ENCODE results near the gene ANKEF1. TPM values are rescaled to one million over a fixed set of nuclear protein-coding genes. Genes with fewer than 3 reads are reported as not detected.
"Not testable (repeated sequence)": the region's sequence is repeated elsewhere in the genome, so short reads cannot be mapped to it uniquely, and the experiment has no call there.

The ANKEF1 gene
- total and polyA plus RNA-seq, 8 donors, result 5.3 to 7.5 (median 6.3) TPM

DNA sequence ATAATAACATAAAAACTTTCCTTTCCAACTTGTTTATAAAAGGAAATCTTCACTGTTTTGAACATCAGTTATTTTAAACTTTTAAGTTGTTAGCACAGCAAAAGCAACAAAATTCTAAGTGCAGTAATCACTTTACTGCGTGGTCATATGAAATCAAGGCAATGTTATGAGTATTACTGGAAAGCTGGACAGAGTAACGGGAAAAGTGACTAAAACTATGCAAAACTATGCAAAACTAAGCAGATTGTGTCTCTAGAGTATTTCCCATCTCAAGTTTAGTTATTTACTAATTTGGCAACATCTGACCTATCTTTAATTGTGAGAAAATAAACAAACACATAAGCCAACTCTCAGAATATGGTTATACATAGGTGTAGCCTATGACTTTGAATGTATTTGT, 10.9 kb upstream of the ANKEF1 start:
- TF ChIP-seq, protein P1, sequence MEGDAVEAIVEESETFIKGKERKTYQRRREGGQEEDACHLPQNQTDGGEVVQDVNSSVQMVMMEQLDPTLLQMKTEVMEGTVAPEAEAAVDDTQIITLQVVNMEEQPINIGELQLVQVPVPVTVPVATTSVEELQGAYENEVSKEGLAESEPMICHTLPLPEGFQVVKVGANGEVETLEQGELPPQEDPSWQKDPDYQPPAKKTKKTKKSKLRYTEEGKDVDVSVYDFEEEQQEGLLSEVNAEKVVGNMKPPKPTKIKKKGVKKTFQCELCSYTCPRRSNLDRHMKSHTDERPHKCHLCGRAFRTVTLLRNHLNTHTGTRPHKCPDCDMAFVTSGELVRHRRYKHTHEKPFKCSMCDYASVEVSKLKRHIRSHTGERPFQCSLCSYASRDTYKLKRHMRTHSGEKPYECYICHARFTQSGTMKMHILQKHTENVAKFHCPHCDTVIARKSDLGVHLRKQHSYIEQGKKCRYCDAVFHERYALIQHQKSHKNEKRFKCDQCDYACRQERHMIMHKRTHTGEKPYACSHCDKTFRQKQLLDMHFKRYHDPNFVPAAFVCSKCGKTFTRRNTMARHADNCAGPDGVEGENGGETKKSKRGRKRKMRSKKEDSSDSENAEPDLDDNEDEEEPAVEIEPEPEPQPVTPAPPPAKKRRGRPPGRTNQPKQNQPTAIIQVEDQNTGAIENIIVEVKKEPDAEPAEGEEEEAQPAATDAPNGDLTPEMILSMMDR (IDR thresholded peaks at IDR 0.05), result no peak
- H3K9me3 ChIP-seq, result no peaks in the 10 kb centered on the region
- intact Hi-C loops (cut with DNase I), result no loop called here
- ATAC-seq (no peak), DNase-seq (no peak)
- peaks cover 0 to 3% of the 10 kb centered on the region in 2 donors for H3K4me1 ChIP-seq
- no peak overlapping the region for H3K4me3 ChIP-seq
- H3K36me3 ChIP-seq, result no peaks in the 10 kb centered on the region
- H3K27ac ChIP-seq, result no peak overlapping the region
- H3K27me3 ChIP-seq, result no peaks in the 10 kb centered on the region

DNA sequence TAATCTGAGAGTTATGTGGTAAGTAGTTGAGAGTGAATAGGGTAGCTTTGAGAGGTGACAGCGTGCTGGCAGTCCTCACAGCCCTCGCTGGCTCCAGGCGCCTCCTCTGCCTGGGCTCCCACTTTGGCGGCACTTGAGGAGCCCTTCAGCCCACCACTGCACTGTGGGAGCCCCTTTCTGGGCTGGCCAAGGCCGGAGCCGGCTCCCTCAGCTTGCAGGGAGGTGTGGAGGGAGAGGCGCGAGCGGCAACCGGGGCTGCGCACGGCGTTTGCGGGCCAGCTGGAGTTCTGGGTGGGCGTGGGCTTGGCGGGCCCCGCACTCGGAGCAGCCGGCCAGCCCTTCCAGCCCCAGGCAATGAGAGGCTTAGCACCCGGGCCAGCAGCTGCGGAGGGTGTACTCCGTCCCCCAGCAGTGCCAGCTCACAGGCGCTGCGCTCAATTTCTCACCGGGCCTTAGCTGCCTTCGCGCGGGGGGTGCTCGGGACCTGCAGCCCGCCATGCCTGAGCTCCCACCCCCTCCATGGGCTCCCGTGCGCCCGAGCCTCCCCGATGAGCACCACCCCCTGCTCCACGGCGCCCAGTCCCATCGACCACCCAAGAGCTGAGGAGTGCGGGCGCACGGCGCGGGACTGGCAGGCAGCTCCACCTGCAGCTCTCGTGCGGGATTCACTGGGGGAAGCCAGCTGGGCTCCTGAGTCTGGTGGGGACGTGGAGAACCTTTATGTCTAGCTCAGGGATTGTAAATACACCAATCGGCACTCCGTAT, 3.2 kb upstream of the ANKEF1 start:
- H3K4me3 ChIP-seq; DNase-seq; H3K27me3 ChIP-seq; H3K9me3 ChIP-seq; H3K36me3 ChIP-seq; H3K27ac ChIP-seq; ATAC-seq; H3K4me1 ChIP-seq; intact Hi-C loops (cut with DNase I): not testable (repeated sequence)

DNA sequence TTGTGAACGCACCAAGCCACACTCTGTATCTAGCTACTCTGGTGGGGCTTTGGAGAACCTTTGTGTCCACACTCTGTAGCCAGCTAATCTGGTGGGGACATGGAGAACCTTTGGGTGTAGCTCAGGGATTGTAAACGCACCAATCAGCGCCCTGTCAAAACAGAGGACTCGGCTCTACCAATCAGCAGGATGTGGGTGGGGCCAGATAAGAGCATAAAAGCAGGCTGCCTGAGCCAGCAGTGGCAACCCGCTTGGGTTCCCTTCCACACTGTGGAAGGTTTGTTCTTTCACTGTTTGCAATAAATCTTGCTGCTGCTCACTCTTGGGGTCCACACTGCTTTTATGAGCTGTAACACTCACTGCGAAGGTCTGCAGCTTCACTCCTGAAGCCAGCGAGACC, 2.5 kb upstream of the ANKEF1 start:
- H3K36me3 ChIP-seq; intact Hi-C loops (cut with DNase I); H3K27me3 ChIP-seq; H3K4me3 ChIP-seq; H3K27ac ChIP-seq; ATAC-seq; H3K9me3 ChIP-seq; DNase-seq; H3K4me1 ChIP-seq: not testable (repeated sequence)

DNA sequence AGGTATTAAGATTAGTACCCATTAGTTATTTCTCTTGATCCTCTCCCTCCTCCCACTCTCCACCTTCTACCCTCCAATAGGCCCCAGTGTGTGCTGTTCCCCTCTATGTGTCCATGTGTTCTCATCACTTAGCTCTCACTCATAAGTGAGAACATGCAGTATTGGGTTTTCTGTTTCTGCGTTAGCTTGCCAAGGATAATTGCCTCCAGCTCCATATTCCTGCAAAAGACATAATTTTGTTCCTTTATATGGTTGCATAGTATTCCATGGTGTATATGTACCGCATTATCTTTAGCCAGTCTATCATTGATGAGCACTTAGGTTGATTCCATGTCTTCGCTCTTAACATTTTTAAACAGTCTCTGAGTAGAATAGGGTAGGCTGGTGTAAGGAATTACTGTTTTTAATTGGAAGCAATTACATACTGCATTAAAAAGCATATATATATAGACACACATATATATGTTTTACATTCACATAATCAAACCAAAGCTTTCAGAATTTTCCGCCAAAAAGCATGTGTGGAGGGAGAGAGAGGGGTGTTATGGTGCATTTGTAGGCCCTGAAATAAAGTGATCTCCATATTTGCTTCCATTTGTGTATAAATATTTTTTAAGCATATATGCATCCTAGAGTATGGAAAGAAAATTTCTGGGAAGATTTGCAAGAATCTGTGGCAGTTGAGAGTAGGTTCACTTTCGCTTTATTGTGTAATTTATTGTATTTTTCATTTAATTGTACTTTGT, 709 bp upstream of the ANKEF1 start:
- H3K9me3 ChIP-seq, result no peaks in the 10 kb centered on the region
- no peak overlapping the region for H3K27ac ChIP-seq
- no peaks in the 10 kb centered on the region for H3K36me3 ChIP-seq
- H3K4me1 ChIP-seq, result peaks cover 0 to 4% of the 10 kb centered on the region in 2 donors
- DNase-seq (no peak), ATAC-seq (no peak)
- intact Hi-C loops (cut with DNase I), result no loop called here
- H3K4me3 ChIP-seq, result peak overlapping the region in 1 of 2 donors; percentile 55
- H3K27me3 ChIP-seq, result no peaks in the 10 kb centered on the region
- TF ChIP-seq, protein P1 (IDR thresholded peaks at IDR 0.05), result no peak

DNA sequence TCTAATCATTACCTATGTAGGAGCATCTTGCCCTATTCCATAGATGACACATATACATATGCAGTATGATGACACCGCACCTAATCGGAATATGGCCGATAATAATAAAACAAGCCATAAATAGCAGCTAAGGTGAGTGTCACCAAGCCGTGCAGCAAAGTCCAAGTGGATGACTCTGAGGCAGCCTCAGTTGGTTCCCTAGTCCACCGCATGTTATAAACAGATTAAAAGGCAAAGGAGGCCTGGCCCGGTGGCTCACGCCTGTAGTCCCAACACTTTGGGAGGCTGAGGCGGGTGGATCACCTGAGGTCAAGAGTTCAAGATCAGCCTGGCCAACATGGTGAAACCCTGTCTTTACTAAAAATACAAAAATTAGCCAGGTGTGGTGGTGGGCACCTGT, 1.5 kb downstream of the ANKEF1 start:
- peaks cover 0 to 13% of the 10 kb centered on the region in 2 donors for H3K4me1 ChIP-seq
- H3K27me3 ChIP-seq; H3K36me3 ChIP-seq; H3K4me3 ChIP-seq; H3K27ac ChIP-seq; intact Hi-C loops (cut with DNase I); ATAC-seq; H3K9me3 ChIP-seq; DNase-seq: not testable (repeated sequence)

DNA sequence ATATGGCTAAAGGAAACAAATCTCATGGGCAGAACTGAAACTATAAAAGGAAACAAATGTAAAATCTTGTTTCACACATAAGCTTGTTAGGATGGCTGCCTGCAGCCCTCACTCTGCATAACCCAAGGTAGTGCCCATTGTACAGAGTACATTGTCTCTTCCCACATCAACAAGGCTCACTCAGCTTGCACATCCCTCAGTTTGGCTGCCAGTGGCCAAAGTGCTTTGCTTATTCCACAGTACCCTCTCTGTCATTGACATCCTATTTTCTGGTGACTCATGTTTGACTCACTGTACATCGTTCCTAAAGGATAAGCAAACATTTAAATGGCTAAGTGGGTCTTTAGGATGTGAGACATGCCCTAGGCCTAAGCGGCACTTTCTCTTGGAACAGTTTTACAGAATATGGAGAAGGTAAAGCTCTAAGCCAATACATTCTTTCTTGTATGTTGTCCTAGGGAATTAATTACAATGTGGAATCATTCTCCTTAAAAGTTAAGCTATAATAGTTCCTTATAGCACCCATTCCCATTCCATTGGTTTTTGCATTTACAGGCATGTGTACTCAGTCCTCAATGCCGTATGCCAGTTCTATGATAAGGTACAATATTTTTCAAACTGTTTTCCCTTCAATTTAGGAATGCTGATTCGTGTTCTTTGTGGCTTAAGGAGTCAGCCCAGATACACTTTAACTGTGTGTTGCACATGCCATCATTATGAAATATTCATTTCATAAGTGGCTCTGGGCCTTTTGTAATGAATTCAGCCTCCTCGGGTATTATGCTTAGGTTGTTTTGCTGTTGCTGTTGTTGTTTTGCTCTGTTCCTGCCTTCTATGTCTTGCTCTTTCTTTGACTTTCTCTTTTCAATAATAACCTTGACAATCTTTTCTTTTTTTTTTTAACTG, 5.5 kb downstream of the ANKEF1 start:
- H3K27ac ChIP-seq, result no peak overlapping the region
- ATAC-seq (peak; percentile 79), DNase-seq (no peak)
- no peaks in the 10 kb centered on the region for H3K9me3 ChIP-seq
- TF ChIP-seq, protein P1 (IDR thresholded peaks at IDR 0.05), result no peak
- H3K4me1 ChIP-seq, result peaks cover 0 to 9% of the 10 kb centered on the region in 2 donors
- no peaks in the 10 kb centered on the region for H3K27me3 ChIP-seq
- no peaks in the 10 kb centered on the region for H3K36me3 ChIP-seq
- intact Hi-C loops (cut with DNase I), result no loop called here
- H3K4me3 ChIP-seq, result no peak overlapping the region
